PC-9 (cell line): ENCODE measurements around the gene GSG1L2.

Experiments used
- EZH2 ChIP-seq: fragments of 200-600 bp; sonication (generic); IDR thresholded peaks from 2 replicates; pipeline ENCODE4 v1.8.0; 2017; ENCODE audit warnings: antibody characterized with exemption, low read depth
- TF ChIP-seq, protein P1 (sequence below): fragments of 200-600 bp; sonication (generic); conservative IDR thresholded peaks from 2 replicates; pipeline ENCODE4 v1.6.1; 2017; ENCODE audit warnings: mixed run types, antibody characterized with exemption, mild to moderate bottlenecking, moderate library complexity

DNA sequence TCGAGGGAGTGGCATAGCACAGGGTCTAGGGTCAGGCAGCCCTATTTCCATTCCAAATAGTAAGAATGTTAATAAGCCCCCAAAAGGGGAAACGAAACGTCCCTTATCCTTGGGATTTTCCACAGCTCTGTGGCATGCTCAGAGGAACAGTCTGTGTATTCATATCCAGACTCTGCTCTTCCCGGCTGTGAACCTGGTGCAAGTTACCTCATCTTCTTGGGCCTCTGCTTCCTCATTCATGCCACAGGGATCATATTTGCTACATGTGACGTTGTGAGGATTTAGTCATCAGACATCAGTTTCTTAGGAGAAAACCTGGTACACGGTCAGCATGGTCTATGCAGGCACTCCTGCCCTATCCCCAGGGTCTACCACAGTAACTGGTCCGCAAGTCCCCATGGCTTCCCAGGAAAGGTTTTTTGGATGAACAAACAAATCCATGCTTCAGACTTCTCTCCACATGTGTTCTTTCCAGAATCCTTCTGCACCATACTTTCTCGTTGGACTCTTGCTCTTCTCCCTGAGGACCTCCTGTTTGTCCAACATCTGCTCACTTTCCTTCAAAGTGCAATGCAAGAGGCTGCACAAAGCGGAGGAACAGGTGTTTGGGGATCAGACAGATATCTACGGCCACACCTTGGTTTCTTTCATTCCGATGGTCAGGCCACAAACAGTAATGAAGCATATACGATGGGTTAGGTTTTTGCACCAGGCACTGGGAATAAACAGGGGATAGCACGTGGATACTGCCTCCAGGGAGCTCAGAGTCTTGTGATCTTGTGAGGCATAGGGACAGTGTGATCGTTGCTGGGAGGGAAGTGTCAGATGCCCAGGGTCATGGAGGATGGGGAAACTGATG lies 21.5 kb upstream of the GSG1L2 start:
- TF ChIP-seq, protein P1, sequence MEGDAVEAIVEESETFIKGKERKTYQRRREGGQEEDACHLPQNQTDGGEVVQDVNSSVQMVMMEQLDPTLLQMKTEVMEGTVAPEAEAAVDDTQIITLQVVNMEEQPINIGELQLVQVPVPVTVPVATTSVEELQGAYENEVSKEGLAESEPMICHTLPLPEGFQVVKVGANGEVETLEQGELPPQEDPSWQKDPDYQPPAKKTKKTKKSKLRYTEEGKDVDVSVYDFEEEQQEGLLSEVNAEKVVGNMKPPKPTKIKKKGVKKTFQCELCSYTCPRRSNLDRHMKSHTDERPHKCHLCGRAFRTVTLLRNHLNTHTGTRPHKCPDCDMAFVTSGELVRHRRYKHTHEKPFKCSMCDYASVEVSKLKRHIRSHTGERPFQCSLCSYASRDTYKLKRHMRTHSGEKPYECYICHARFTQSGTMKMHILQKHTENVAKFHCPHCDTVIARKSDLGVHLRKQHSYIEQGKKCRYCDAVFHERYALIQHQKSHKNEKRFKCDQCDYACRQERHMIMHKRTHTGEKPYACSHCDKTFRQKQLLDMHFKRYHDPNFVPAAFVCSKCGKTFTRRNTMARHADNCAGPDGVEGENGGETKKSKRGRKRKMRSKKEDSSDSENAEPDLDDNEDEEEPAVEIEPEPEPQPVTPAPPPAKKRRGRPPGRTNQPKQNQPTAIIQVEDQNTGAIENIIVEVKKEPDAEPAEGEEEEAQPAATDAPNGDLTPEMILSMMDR: no peak
- TF ChIP-seq EZH2: no peak
